Liver (tissue), 3 donors: ENCODE measurements around the gene STPG1.

Experiments used
- GABPA ChIP-seq, 2 donors: IDR thresholded peaks in 1 of 2; conservative IDR thresholded peaks in 1 of 2; 2 replicates each; pipeline ENCODE4 v1.6.1; 2016; ENCODE audit warnings: antibody characterized with exemption in 2 of 2, mild to moderate bottlenecking in 1 of 2, moderate library complexity in 1 of 2
- JUND ChIP-seq, 2 donors: IDR thresholded peaks; 2 replicates each; pipeline ENCODE4 v1.6.1; 2016; ENCODE audit warnings: antibody characterized with exemption in 2 of 2
- RAD21 ChIP-seq, 2 donors: IDR thresholded peaks; 2 replicates each; pipeline ENCODE4 v1.6.1; 2016; ENCODE audit warnings: antibody characterized with exemption in 2 of 2, mild to moderate bottlenecking in 2 of 2
- TAF1 ChIP-seq: conservative IDR thresholded peaks from 2 replicates; pipeline ENCODE4 v1.6.1; 2016; ENCODE audit warnings: antibody characterized with exemption, mild to moderate bottlenecking
- YY1 ChIP-seq: IDR thresholded peaks from 2 replicates; pipeline ENCODE4 v1.6.1; 2016; ENCODE audit warnings: antibody characterized with exemption, mild to moderate bottlenecking
- TF ChIP-seq, protein P1 (sequence below): fragments of 150-350 bp; IDR thresholded peaks from 2 replicates; pipeline ENCODE4 v1.5.1; 2017; ENCODE audit warnings: improper control_type of control experiment, low read depth, low read length; ENCODE audit not compliant: missing input control
- TF ChIP-seq, protein P2 (sequence below): IDR thresholded peaks from 2 replicates; pipeline ENCODE4 v1.6.1; 2016; ENCODE audit warnings: antibody characterized with exemption
- donor health status: healthy.
- donor health status: healthy.

DNA sequence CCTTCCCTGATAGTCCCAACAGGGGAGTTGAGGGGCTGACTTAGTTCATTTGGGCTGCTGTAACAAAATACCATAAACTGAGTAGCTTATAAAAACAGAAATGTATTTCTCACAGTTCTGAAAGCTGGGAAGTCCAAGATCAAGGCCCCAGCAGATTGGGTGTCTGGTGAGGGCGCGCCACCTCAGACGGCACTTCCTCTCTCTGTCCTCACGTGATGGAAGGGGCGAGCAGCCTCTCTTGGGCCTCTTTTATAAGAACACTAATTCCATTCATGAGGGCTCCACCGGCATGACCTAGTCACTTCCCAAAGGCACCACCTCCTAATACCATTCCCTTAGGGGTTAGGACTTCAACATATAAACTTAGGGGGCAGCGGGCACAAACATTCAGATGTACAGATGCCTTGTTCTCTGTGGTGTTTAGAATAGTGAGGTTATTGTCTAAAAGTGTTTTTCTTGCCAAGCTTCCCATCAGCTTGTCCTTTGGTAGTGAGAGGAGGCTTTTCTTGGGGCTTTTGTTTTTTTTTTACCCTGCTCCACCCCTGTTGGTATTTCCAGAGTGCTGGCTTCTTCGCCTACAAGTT, 22.3 kb upstream of the STPG1 start:
- TF ChIP-seq, protein P1, sequence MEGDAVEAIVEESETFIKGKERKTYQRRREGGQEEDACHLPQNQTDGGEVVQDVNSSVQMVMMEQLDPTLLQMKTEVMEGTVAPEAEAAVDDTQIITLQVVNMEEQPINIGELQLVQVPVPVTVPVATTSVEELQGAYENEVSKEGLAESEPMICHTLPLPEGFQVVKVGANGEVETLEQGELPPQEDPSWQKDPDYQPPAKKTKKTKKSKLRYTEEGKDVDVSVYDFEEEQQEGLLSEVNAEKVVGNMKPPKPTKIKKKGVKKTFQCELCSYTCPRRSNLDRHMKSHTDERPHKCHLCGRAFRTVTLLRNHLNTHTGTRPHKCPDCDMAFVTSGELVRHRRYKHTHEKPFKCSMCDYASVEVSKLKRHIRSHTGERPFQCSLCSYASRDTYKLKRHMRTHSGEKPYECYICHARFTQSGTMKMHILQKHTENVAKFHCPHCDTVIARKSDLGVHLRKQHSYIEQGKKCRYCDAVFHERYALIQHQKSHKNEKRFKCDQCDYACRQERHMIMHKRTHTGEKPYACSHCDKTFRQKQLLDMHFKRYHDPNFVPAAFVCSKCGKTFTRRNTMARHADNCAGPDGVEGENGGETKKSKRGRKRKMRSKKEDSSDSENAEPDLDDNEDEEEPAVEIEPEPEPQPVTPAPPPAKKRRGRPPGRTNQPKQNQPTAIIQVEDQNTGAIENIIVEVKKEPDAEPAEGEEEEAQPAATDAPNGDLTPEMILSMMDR, result no peak
- TF ChIP-seq JUND (IDR thresholded peaks at IDR 0.05) (no peak), YY1 (no peak), RAD21 (IDR thresholded peaks at IDR 0.05) (no peak), TAF1 (no peak), GABPA (IDR thresholded peaks at IDR 0.05 in 1 of 2, conservative IDR thresholded peaks at IDR 0.05 in 1 of 2) (no peak)
- TF ChIP-seq, protein P2, sequence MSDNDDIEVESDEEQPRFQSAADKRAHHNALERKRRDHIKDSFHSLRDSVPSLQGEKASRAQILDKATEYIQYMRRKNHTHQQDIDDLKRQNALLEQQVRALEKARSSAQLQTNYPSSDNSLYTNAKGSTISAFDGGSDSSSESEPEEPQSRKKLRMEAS, result no peak
